HG02884 (cell line): Measurements from ENCODE around the gene PRLH.
"Not testable (repeated sequence)": the region's sequence is repeated elsewhere in the genome, so short reads cannot be mapped to it uniquely, and the experiment has no call there.

Experiments
- ATAC-seq: cut with Tn5 transposase; IDR thresholded peaks from one replicate; pipeline ENCODE4 v1.9.1; 2021; ENCODE audit warnings: mild to moderate bottlenecking, moderate library complexity; ENCODE audit not compliant: unreplicated experiment

The PRLH gene

DNA sequence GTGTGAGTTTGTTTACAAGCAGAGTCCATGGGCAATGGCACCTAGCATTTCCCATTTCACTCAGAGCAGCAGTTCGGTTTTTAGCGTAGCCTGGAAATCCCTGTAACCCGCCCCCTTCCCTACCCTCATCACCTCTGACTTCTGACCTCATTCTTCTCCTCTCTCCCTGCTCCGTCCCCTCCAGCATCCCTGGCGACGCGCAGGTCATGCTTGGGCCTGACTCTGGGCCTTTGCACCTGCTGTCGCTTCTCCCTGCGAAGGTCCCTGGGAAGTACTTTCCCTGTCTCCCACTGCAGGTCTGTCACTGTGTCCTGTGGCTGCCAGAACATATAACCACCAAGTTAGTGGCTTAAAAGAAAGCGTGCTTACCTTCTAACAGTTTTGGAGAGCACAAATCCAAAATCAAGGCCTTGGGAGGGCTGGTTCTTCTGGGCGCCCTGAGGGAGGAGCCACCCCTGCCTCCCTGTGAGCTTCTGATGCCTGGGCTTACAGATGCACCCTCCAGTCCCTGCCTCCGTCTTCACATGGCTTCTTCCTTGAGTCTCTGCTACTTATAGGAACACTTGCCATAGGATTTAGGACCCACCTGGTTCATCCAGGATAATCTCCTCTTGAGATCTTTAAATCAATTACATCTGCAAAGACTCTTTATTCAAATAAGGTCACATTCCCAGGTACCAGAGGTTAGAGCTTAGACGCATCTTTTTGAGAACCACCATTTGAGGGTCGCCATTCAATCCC is 32.3 kb downstream of the PRLH start:
- no peak for ATAC-seq

DNA sequence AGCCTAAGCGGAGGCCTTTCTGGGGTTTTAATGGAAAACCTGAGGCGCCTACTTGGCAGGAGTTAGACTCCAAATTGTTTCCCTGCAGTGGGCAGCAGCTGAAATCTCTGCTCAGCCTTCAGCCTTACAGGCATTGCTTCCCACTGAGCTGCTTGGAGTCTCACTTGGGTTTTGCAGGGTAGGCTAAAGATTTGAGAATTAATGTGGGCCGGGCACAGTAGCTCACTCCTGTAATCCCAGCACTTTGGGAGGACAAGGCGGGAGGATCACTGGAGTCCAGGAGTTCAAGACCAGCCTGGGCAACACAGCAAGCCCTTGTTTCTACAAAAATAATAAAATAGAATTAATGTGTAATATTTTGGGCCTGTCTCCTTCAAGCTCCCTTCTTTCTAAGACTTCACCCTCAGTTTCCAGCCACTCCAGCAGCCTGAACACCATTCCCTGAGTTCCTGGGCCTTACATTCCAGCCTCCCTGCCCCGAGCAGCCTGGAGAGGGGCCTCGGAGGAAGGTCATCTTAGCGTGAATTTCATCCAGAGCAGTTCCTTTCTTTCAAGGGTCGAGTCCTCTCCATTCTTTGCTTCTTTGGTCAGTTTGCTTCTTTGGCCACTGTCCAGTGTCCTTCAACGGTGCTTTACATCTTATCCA is 33.2 kb downstream of the PRLH start:
- no peak for ATAC-seq

DNA sequence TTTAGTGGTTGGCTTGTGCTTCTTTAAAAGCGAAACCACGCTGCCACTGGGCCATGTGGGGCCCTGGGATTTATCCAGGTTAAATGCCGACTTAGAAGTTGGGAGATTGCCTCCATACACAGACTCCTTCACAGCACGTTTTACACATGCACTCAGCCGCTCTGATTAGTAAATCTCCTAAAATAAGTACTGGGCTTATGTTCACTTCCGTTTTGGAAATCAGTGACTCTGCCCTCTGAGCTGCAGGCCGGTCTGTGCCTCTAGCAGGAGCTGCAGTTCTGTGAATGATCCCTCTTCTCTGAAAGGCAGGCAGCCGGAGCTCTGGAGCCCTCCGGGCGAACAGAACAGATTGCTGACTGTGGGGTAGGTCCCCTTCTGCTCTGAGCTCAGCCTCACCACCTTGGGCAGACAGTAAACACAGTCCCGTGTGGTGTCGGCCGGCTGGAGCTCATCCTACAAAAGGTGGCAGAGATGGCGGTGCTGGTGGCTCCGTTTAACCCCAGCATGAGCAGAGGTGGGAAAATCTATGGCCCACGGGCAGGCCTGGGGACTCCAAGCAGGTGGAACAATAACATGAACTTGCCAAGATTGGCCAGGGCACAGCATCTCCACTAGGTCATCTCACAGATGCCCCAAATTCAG is 34.0 kb downstream of the PRLH start:
- no peak for ATAC-seq

DNA sequence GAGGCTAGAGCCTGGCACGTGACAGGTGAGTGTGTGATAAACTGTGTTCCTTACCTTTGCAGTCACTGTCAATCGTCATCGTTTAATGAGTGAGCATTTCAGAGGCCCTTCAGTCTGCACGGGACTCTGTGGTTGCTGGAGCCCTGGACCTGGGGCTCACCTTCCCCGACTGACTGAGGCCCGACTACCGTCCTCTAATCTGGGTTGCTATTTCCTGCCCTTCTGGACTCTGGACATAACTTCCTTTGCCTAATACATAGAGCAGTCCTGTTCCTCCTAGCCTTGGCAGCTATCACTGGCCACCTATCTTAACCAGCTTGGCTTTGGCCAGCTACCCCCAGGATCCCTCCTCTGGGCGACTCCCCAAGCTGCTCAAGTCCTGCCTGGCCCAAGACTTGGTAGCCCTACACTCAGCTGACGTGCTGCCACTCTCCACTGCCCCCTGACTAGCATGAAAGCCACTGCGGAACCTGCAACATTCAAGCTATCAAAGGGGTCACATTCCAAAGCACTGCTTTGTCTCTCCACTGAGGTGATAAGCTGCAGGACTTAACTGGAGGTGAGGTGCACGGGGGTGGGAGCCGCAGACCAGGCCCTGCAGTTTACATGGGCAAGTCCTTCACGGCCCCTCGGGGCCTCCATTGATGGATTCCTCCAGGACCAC is 35.2 kb downstream of the PRLH start:
- no peak for ATAC-seq

DNA sequence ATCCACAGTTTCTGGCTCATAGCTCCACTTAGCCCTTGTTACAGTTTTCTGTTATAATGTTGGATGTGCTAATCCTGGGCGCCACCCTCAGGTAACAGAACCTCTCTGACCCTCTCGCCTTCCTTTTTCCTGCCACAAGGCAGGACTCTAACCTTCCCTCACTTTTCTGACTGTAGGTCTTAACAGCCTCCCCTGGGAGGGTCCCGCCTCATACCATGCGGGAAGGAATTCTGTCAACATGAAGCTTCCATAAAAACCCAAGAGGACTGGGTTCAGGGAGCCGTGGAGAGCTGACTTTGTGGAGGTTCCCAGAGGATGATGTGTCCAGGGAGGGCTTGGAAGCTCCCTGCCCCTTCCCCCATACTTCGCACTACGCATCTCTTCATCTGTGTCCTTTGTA is 36.0 kb downstream of the PRLH start:
- ATAC-seq = no peak

DNA sequence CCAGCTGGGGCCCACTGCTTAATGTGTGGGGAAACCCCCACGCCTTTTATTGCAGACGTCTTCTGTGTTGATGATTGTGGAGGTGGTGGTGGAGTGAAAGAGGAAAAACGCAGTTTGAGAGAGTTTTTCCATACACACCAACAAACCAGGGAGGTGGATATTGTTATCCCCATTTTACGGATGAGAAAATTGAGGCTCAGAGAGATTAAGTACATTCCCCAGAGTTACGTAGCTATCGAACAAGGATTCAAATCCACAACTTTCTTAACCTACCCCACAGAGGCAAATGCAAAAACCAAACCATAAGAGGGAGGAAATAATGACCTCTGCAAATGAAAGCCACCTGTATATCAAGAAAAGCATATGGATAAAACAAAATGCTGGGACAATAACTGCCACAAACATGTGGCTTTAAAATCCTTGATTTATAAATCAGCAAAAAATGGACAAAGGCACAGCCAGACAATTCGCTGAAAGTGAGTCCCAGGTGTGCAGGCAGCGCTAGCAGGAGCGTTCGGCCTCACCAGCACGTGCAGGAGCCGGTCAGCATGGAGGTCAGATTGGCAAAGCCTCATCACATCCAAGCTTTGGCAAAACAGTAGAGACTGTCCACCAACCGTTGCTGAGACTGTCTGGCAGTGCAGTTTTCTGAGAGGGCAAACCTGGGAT is 36.8 kb downstream of the PRLH start:
- ATAC-seq = no peak

DNA sequence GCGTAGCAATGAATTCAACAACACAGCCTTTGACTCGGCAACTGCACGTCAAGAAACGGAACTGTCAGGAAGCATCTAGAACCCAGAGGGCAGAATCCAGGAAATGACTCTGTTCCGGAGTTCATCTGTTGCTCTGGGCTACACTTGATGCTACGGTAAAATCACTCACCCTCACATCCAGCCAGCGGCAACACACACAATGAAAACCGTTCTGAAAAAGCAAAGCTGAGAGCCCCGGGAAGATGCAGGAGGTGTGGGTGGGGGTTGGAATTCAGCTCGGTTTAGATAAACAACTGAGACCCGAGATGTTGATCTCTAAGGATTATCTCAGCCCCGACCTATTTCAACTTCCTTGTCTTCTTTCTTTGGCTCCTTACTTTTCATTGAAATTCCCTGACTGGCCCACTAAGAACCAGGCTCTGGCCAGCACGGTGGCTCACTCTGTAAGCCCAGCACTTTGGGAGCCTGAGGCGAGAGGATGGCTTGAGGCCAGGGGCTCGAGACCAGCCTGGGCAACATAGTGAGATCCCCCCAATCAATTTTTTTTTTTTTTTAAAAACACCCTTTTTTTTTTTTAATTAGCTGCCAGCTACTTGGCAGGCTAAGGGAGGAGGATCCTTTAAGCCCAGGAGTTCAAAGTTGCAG is 37.5 kb downstream of the PRLH start:
- ATAC-seq = no peak

DNA sequence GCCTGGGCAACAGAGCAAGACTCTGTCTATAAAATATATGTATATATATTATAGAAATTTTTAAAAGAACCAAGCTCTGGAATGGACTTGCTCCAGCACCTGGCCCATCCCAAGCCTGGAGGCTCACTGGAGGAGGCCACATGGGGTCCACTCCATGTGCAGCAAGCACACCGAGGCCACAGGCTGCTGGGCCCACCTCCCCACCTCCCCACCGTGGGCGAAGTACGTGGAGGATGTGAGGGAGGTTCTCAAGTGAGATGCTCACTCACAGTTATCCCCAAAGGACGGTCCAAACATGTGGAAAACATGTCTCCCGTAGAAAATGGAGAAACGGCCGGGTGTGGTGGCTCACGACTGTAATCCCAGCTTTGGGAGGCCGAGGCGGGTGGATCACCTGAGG is 38.0 kb downstream of the PRLH start:
- no peak for ATAC-seq

DNA sequence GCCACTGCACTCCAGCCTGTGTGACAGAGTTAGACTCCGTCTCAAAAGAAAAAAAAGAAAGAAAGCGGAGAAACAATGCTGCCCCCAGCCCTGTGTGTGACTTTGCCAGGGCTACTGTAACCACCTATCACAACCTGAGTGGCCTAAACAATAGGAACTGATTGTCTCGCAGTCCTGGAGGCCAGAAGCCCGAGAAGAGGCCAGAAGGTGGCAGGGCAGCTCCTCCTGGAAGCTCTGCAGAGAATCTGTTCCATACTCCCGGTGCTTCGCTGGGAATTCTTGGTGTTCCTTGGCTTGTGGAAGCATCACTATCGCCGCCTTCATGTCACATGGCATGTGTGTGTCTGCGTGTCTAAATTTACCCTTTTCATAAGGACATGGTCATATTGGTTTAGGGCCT is 38.6 kb downstream of the PRLH start:
- no peak for ATAC-seq

DNA sequence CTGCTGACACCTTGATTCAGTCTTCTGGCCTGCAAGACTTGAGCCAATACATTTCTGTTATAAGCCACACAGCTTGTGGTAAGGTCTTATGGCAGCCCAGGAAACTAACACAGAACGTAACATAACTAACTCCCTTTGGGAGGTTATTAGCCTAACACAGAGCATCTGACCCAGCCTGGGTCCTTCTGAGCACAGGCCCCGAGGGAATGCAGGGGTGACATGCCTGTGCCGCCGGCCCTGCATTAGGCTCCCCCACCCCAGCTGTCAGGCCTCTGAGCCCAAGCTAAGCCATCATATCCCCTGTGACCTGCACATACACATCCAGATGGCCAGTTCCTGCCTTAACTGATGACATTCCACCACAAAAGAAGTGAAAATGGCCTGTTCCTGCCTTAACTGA is 40.1 kb downstream of the PRLH start:
- not testable (repeated sequence) for ATAC-seq

DNA sequence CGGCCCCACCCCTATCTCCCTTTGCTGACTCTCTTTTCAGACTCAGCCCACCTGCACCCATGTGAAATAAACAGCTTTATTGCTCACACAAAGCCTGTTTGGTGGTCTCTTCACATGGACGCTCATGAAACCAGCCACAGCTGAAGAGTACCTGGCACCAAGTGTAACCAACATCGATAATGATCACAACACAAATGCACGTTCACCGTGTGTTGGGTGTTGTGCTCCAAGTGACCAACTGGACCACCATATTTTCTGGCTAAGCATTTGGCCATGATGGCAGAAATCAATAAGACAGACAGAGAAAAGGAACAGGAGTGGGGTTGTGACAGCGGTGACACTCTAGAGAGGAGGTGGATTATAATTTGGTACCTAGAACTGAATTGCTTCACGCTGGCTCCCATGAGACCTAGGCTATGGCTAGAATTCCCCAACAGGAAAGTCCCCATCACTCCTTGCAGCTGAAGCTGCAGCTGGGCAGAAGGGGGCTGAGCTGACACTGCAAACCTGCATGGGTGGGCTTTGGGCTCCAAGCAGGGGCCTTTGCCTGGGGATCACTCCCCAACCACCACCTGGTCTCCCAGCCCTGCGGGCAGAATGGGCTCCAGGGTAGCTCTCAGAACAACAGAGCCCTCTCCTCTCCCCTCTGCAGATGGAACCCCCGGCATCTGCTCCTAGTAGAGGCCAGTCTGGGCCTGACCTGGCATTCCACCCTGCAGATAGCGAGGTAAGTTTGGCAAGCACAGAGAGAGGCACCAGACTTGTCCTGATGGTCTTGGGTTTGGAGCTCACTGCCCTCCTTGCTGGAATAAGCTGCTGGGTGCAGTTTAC is 46.4 kb downstream of the PRLH start:
- ATAC-seq = no peak

DNA sequence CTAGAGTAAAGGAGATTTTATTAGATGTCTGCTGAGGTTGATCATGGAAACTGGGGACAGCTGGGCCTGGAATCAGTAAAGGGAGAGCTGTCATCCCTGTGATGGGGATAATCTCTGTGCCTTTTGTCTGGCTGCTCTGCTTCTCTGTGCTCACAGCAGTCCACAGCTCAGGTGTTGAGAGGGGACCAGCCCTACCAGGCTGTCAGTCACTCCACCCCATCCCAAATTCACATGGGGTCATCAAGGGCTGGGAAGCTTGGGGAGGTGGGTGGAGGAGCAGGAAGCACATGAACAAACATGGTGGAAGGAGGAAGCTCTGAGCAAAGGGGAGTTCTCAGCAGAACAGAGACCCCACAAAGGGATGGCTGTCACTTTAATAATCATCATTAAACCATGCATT is 47.3 kb downstream of the PRLH start:
- ATAC-seq = no peak

DNA sequence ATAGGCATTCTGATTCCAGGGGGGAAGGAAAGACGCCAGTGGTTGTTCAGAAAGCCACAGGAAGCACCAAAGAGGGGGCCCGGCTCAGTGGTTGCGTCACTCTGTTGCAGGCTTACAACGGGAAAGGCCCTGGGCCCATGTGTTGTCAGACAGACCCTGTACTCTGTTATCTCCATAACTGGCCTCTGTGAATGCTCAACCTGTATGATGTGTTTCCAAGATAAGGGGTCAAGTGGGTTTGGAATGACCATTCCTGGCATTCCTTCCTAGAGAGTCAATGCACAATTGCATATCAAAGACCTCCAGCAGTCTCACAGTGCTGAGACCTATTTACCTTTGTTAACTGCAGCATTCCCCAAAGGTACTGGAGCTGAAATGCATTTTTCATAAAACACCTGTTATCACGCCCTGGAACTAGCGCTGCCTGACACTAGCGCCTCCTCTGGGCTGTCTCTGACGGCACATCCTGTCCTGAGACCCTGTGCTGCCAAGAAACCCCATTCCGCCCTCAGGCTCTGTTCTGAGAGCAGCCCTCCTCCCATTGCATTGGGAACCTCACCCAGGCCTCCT is 47.9 kb downstream of the PRLH start:
- ATAC-seq = no peak

DNA sequence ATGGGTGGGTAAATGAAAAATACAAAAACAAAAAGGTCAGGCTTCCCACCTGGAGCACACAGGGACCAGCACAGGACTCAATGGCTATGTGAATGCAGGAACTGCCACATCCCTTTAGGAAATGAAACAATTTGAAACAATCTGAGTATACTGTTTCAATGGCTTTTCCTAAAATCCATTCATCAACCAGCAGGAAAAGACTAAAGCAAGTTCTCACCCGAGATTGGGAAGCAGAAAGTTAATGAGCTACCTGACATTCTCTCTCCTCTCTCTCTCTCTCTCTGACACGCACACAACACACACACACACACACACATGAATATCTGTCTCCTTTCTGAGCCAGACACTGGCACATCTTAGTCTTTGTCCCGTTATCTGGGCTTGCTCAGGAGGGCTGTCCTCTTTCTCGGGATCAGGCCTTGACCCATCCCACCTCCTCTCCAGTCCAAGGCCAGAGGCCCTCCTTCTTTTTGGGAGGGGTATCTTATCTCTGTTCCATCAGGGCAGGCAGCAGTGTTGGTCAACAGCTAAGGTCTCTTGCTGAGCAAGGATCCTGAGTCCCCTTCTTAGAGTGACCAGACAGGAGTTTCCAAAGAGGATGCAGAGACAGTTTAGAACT is 49.4 kb downstream of the PRLH start:
- no peak for ATAC-seq

DNA sequence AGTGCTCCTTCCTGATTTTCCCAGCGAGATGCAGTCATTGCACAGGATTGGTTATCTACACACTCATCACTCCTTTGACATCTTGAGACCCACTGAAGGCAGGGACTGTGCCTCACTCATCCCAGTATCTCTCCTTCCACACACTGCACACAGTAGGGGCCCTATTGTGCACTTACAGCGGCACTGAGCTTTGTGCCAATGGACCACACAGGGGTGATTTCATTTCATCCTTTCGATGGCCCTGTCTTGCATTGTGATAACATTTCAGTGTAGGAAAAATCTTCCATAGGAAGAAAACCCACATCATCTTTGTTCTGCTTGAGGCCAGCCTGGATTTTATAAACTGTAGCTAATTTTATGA is 50.0 kb downstream of the PRLH start:
- no peak for ATAC-seq
